D721Med (cell line): ENCODE results near the gene FARS2.

ENCODE experiments used
- DNase-seq: peaks from one replicate; pipeline ENCODE4 v3.0.0; 2011; ENCODE audit warnings: low spot score; ENCODE audit not compliant: insufficient read length
- FAIRE-seq: peaks from 2 replicates; lab custom pipeline; 2011; peaks lifted over from hg19 to GRCh38; lab: Jason Lieb, UNC
- CTCF ChIP-seq: IDR thresholded peaks from 2 replicates; pipeline ENCODE4 v1.5.1; 2012; ENCODE audit warnings: mild to moderate bottlenecking, control low read depth; ENCODE audit not compliant: insufficient read depth; ENCODE audit errors: missing control alignments

Gene FARS2

GRCh38 chr6:5540370-5540769 lies 279.1 kb downstream of the FARS2 start:
- DNase-seq (no peak), FAIRE-seq (no peak)
- TF ChIP-seq CTCF: no peak

GRCh38 chr6:5541025-5541424 lies 279.7 kb downstream of the FARS2 start:
- no peak for DNase-seq
- TF ChIP-seq CTCF: no peak
- FAIRE-seq: no peak

- FAIRE-seq (no peak), DNase-seq (no peak)
- TF ChIP-seq CTCF: no peak
Observed at GRCh38 chr6:5541751-5542432, 280.6 kb downstream of the FARS2 start.

GRCh38 chr6:5547556-5547955 lies 286.2 kb downstream of the FARS2 start:
- no peak for TF ChIP-seq CTCF
- DNase-seq (no peak), FAIRE-seq (no peak)

GRCh38 chr6:5550631-5551030 lies 289.3 kb downstream of the FARS2 start:
- FAIRE-seq: no peak
- no peak for TF ChIP-seq CTCF
- DNase-seq: no peak

GRCh38 chr6:5552243-5552642 lies 290.9 kb downstream of the FARS2 start:
- TF ChIP-seq CTCF: no peak
- FAIRE-seq (no peak), DNase-seq (no peak)

GRCh38 chr6:5553767-5554166 lies 292.5 kb downstream of the FARS2 start:
- no peak for TF ChIP-seq CTCF
- FAIRE-seq: no peak
- no peak for DNase-seq
